OCI-LY7 (cell line): Measurements from ENCODE around the gene PDE2A. TPM values are rescaled to one million over a fixed set of nuclear protein-coding genes. Genes with fewer than 3 reads are reported as not detected.

Experiments
- BruUV-seq: library from RNA; stranded (reverse); fragments of 400-500 nt; replicated peaks from 2 replicates; lab custom pipeline; 2021; lab: Mats Ljungman, UMichigan
- CTCF ChIA-PET: fragments of 300-600 bp; sonication (Branson Sonifier 250); formaldehyde crosslinking; loops from one replicate; lab custom pipeline; 2022; ENCODE audit warnings: antibody characterized with exemption; ENCODE audit not compliant: unreplicated experiment; lab: Charles Lee
- POLR2A ChIA-PET: fragments of 300-600 bp; sonication (Branson Sonifier 250); formaldehyde crosslinking; loops from one replicate; lab custom pipeline; 2022; ENCODE audit warnings: antibody characterized with exemption; lab: Charles Lee
- DNase-seq: peaks from one replicate; pipeline ENCODE4 v3.0.0-alpha.2; 2015; ENCODE audit warnings: low spot score
- H2AFZ ChIP-seq: fragments of 200-600 bp; sonication (generic), shearing (Covaris generic); 2 replicates; pipeline ENCODE4 v1.6.1; 2014; ENCODE audit warnings: mild to moderate bottlenecking, antibody characterized with exemption, low read length, moderate library complexity
- H3K27ac ChIP-seq: fragments of 200-600 bp; sonication (generic); 2 replicates; pipeline ENCODE4 v1.5.1; 2014; ENCODE audit warnings: mixed run types, low read depth, mild to moderate bottlenecking, moderate library complexity, low read length, inconsistent platforms; ENCODE audit not compliant: poor library complexity, severe bottlenecking
- H3K36me3 ChIP-seq: fragments of 200-600 bp; sonication (generic); 2 replicates; pipeline ENCODE4 v1.6.1; 2014; ENCODE audit warnings: mild to moderate bottlenecking, antibody characterized with exemption, low read length, moderate library complexity, mixed read lengths; ENCODE audit not compliant: insufficient read depth
- H3K4me1 ChIP-seq: fragments of 200-600 bp; sonication (generic); 2 replicates; pipeline ENCODE4 v1.5.1; 2014; ENCODE audit warnings: mild to moderate bottlenecking, low read length; ENCODE audit not compliant: insufficient read depth, poor library complexity, severe bottlenecking
- H3K4me2 ChIP-seq: fragments of 200-600 bp; sonication (generic); 2 replicates; pipeline ENCODE4 v1.6.1; 2014; ENCODE audit warnings: mild to moderate bottlenecking, low read length
- H3K4me3 ChIP-seq: fragments of 200-600 bp; sonication (generic); 2 replicates; pipeline ENCODE4 v1.5.1; 2014; ENCODE audit warnings: mild to moderate bottlenecking, low read depth, low read length; ENCODE audit not compliant: poor library complexity, severe bottlenecking
- H3K79me2 ChIP-seq: fragments of 200-600 bp; sonication (generic); 2 replicates; pipeline ENCODE4 v1.6.1; 2016; ENCODE audit warnings: low read depth, mild to moderate bottlenecking, low read length, moderate library complexity, mixed read lengths; ENCODE audit not compliant: insufficient read depth
- H3K9me2 ChIP-seq: fragments of 200-600 bp; sonication (generic); 2 replicates; pipeline ENCODE4 v1.6.1; 2016; ENCODE audit warnings: mild to moderate bottlenecking, low read length, mixed read lengths; ENCODE audit not compliant: insufficient read depth
- H3K9me3 ChIP-seq: fragments of 200-600 bp; sonication (generic); 2 replicates; pipeline ENCODE4 v1.6.1; 2014; ENCODE audit warnings: mild to moderate bottlenecking, mixed run types, low read length, mixed read lengths
- H4K20me1 ChIP-seq: fragments of 200-600 bp; sonication (generic); 2 replicates; pipeline ENCODE4 v1.6.1; 2014; ENCODE audit warnings: mild to moderate bottlenecking, antibody characterized with exemption, low read length, moderate library complexity, mixed read lengths; ENCODE audit not compliant: insufficient read depth
- CTCF ChIP-seq: fragments of 200-600 bp; sonication (generic); conservative IDR thresholded peaks from 2 replicates; pipeline ENCODE4 v1.5.1; 2014; ENCODE audit warnings: mild to moderate bottlenecking, antibody characterized with exemption, low read length, moderate library complexity, mixed read lengths
- EZH2phosphoT487 ChIP-seq: fragments of 200-600 bp; sonication (generic); IDR thresholded peaks from 2 replicates; pipeline ENCODE4 v1.6.1; 2018; ENCODE audit warnings: low read depth, borderline replicate concordance, mild to moderate bottlenecking, mixed run types, antibody characterized with exemption, low read length, moderate library complexity, mixed read lengths
- intact Hi-C: fragments of 100-400 bp; cut with micrococcal nuclease; formaldehyde crosslinking; loops from one replicate; pipeline ENCODE4 v1.10.0; 2022; ENCODE audit not compliant: unreplicated experiment
- total RNA-seq, 2 experiments: library from RNA; depleted of rRNA in 1 of 2; stranded (reverse); fragments of >200 nt in 1 of 2; shearing (Covaris generic) in 1 of 2; gene quantifications; 2 replicates each; pipeline ENCODE4 v1.2.3, GENCODE V29; 2014 to 2022

The PDE2A gene
- total RNA-seq, 2 experiments from 2014 or later = 0.68 TPM; not detected in 1

GRCh38 chr11:72655896-72656464 is 18.2 kb downstream of the PDE2A start:
- TF ChIP-seq EZH2phosphoT487 (no peak), CTCF (no peak)
- Histone ChIP-seq H3K79me2 (no peaks in the 10 kb centered on the region), H3K9me2 (no peaks in the 10 kb centered on the region), H3K4me3 (no peak overlapping the region), H3K27ac (no peak overlapping the region), H3K9me3 (no peaks in the 10 kb centered on the region), H4K20me1 (no peaks in the 10 kb centered on the region), H2AFZ (no peak overlapping the region), H3K4me2 (no peak overlapping the region), H3K4me1 (no peaks in the 10 kb centered on the region), H3K36me3 (no peaks in the 10 kb centered on the region)
- no peak for DNase-seq
- no TSS peak for BruUV-seq
- POLR2A ChIA-PET = no interaction called here
- intact Hi-C loops = no loop called here
- CTCF ChIA-PET = no interaction called here

- ChIA-PET CTCF (interaction anchor here (0.5 kb wide), 1 partner anchor 81 kb away, joined by 4 read pairs; no protein-coding TSS in a partner anchor), POLR2A (no interaction called here)
- BruUV-seq = no TSS peak
- Histone ChIP-seq H3K4me3 (no peak overlapping the region), H3K79me2 (no peaks in the 10 kb centered on the region), H3K9me3 (no peaks in the 10 kb centered on the region), H3K9me2 (no peaks in the 10 kb centered on the region), H3K36me3 (no peaks in the 10 kb centered on the region), H3K4me1 (no peaks in the 10 kb centered on the region), H4K20me1 (no peaks in the 10 kb centered on the region), H2AFZ (no peak overlapping the region), H3K4me2 (no peak overlapping the region), H3K27ac (no peak overlapping the region)
- TF ChIP-seq CTCF (no peak), EZH2phosphoT487 (no peak)
- DNase-seq = no peak
- intact Hi-C loops = no loop called here
Observed at GRCh38 chr11:72655014-72655413, 19.2 kb downstream of the PDE2A start.

GRCh38 chr11:72653649-72654048 is 20.6 kb downstream of the PDE2A start:
- ChIA-PET POLR2A (no interaction called here), CTCF (no interaction called here)

More at GRCh38 chr11:72653649-72654048, 20.6 kb downstream of the PDE2A start:
- no peaks in the 10 kb centered on the region for H3K4me1 ChIP-seq
- H3K79me2 ChIP-seq = no peaks in the 10 kb centered on the region
- intact Hi-C loops = no loop called here
- no peaks in the 10 kb centered on the region for H3K9me3 ChIP-seq
- H4K20me1 ChIP-seq = no peaks in the 10 kb centered on the region
- H3K36me3 ChIP-seq = no peaks in the 10 kb centered on the region
- BruUV-seq = no TSS peak
- no peak for DNase-seq
- H3K9me2 ChIP-seq = no peaks in the 10 kb centered on the region
- no peak overlapping the region for H2AFZ ChIP-seq
- no peak overlapping the region for H3K4me2 ChIP-seq
- no peak for TF ChIP-seq CTCF
- TF ChIP-seq EZH2phosphoT487 = no peak
- H3K4me3 ChIP-seq = no peak overlapping the region
- H3K27ac ChIP-seq = no peak overlapping the region
